HCT116 (cell line): ENCODE results near the gene KCNA4. TPM values are rescaled to one million over a fixed set of nuclear protein-coding genes. Genes with fewer than 3 reads are reported as not detected.

Experiments used
- ATAC-seq: fragments of 200-7000 bp; cut with Tn5 transposase; 2 replicates; pipeline ENCODE4 v1.9.1; 2020; ENCODE audit warnings: mild to moderate bottlenecking, moderate library complexity
- BruUV-seq: library from RNA; stranded (reverse); fragments of 400-500 nt; replicated peaks from 2 replicates; lab custom pipeline; 2021; lab: Mats Ljungman, UMichigan
- CTCF ChIA-PET: fragments of 300-600 bp; sonication (Branson Sonifier 250); formaldehyde crosslinking; loops from one replicate; lab custom pipeline; 2021; ENCODE audit warnings: antibody characterized with exemption; lab: Charles Lee
- POLR2A ChIA-PET: fragments of 300-600, 350-600 bp; sonication (Branson Sonifier 250); formaldehyde crosslinking; loops from one replicate; lab custom pipeline; 2021; ENCODE audit warnings: antibody characterized with exemption; lab: Charles Lee
- RAD21 ChIA-PET, 2 experiments: fragments of 300-600 bp; sonication (Branson Sonifier 250); formaldehyde crosslinking; loops; one replicate each; lab custom pipeline; 2023; ENCODE audit warnings: low total read pairs in 2 of 2; ENCODE audit not compliant: uncharacterized antibody in 2 of 2, unreplicated experiment in 2 of 2, low non-redundant PET in 1 of 2; lab: Charles Lee
- DNase-seq: peaks from one replicate; pipeline ENCODE4 v3.0.0-alpha.2; 2010; ENCODE audit warnings: low read depth, low spot score
- H2AFZ ChIP-seq: fragments of 200-600 bp; shearing (Covaris generic), sonication (generic); 2 replicates; pipeline ENCODE4 v1.6.1; 2017; ENCODE audit warnings: low read depth, mixed run types, mixed read lengths, antibody characterized with exemption, low read length; ENCODE audit not compliant: poor library complexity, severe bottlenecking
- H3K27ac ChIP-seq: 2 replicates; pipeline ENCODE4 v1.5.1; 2012; ENCODE audit warnings: low read depth, low read length
- H3K27me3 ChIP-seq: fragments of 200-600 bp; sonication (generic); 2 replicates; pipeline ENCODE4 v1.6.1; 2016; ENCODE audit warnings: mixed run types, low read length, mixed read lengths; ENCODE audit not compliant: insufficient read depth
- H3K36me3 ChIP-seq, 2 experiments: fragments of 200-500 bp in 1 of 2; fragments of 200-600 bp in 1 of 2; sonication (Bioruptor generic) in 1 of 2; sonication (generic) in 1 of 2; 2 replicates each; pipeline versions ENCODE4 v1.5.1 to v1.6.1; 2014 to 2016; ENCODE audit warnings: low read length in 2 of 2, inconsistent platforms in 1 of 2, mixed read lengths in 1 of 2, mixed run types in 1 of 2; ENCODE audit not compliant: insufficient read depth in 2 of 2, control insufficient read depth in 1 of 2
- H3K4me1 ChIP-seq, 2 experiments: fragments of 200-600 bp in 1 of 2; sonication (generic) in 1 of 2; 2 replicates each; pipeline versions ENCODE4 v1.5.1 to v1.6.1; 2012 to 2017; ENCODE audit warnings: low read length in 2 of 2, inconsistent platforms in 1 of 2, mild to moderate bottlenecking in 1 of 2, mixed read lengths in 1 of 2, mixed run types in 1 of 2, moderate library complexity in 1 of 2; ENCODE audit not compliant: insufficient read depth in 2 of 2, control insufficient read depth in 1 of 2
- H3K4me2 ChIP-seq: fragments of 200-600 bp; sonication (generic); 2 replicates; pipeline ENCODE4 v1.6.1; 2017; ENCODE audit warnings: mixed run types, low read length, mixed read lengths
- H3K4me3 ChIP-seq, 2 experiments: fragments of 200-600 bp in 1 of 2; sonication (generic) in 1 of 2; replicated peaks in 1 of 2; 2 replicates each; pipeline ENCODE4 v1.5.1; 2011 to 2016; ENCODE audit warnings: low read length in 2 of 2, control low read depth in 1 of 2, low read depth in 1 of 2, mild to moderate bottlenecking in 1 of 2, mixed read lengths in 1 of 2, mixed run types in 1 of 2
- H3K79me2 ChIP-seq: fragments of 200-600 bp; sonication (generic); 2 replicates; pipeline ENCODE4 v1.6.1; 2017; ENCODE audit warnings: mild to moderate bottlenecking, mixed run types, low read length, moderate library complexity, mixed read lengths; ENCODE audit not compliant: insufficient read depth
- H3K9ac ChIP-seq: fragments of 200-600 bp; sonication (generic); 2 replicates; pipeline ENCODE4 v1.6.1; 2016; ENCODE audit warnings: low read length, mixed read lengths
- H3K9me2 ChIP-seq: fragments of 200-600 bp; sonication (generic), shearing (Covaris generic); 2 replicates; pipeline ENCODE4 v1.6.1; 2017; ENCODE audit warnings: mixed run types, mild to moderate bottlenecking, moderate library complexity; ENCODE audit not compliant: insufficient read depth
- H3K9me3 ChIP-seq, 2 experiments: fragments of 200-500 bp in 1 of 2; fragments of 200-600 bp in 1 of 2; sonication (Bioruptor generic) in 1 of 2; sonication (generic) in 1 of 2; 2 replicates each; pipeline ENCODE4 v1.6.1; 2014 to 2017; ENCODE audit warnings: low read length in 2 of 2, mixed read lengths in 2 of 2, inconsistent platforms in 1 of 2, low read depth in 1 of 2, mild to moderate bottlenecking in 1 of 2, mixed run types in 1 of 2, moderate library complexity in 1 of 2; ENCODE audit not compliant: control insufficient read depth in 1 of 2, insufficient read depth in 1 of 2
- H4K20me1 ChIP-seq: fragments of 200-600 bp; sonication (generic), shearing (Covaris generic); 2 replicates; pipeline ENCODE4 v1.6.1; 2017; ENCODE audit warnings: mixed run types, mild to moderate bottlenecking, moderate library complexity; ENCODE audit not compliant: insufficient read depth
- ELF1 ChIP-seq: IDR thresholded peaks from 2 replicates; pipeline ENCODE4 v1.6.1; 2012; ENCODE audit warnings: low read depth, borderline replicate concordance
- SIN3A ChIP-seq: IDR thresholded peaks from 2 replicates; pipeline ENCODE4 v1.6.1; 2012; ENCODE audit warnings: low read depth
- SP1 ChIP-seq: IDR thresholded peaks from 2 replicates; pipeline ENCODE4 v1.6.1; 2012; ENCODE audit warnings: low read depth
- intact Hi-C: fragments of 100-400 bp; cut with micrococcal nuclease; formaldehyde crosslinking; loops from 2 replicates; pipeline ENCODE4 v1.10.0; 2022
- total RNA-seq: library from RNA; stranded (reverse); gene quantifications from one replicate; pipeline ENCODE4 v1.2.1, GENCODE V29; 2021; ENCODE audit not compliant: unreplicated experiment
- TF ChIP-seq, protein P1 (sequence below): IDR thresholded peaks from 2 replicates; pipeline ENCODE4 v1.6.1; 2011; ENCODE audit warnings: mild to moderate bottlenecking, low read length, moderate library complexity; ENCODE audit not compliant: insufficient replicate concordance; ENCODE audit errors: extremely low read depth
- TF ChIP-seq, protein P2 (sequence below): IDR thresholded peaks from 2 replicates; pipeline ENCODE4 v1.6.1; 2012

The KCNA4 gene
- total RNA-seq, 1 experiment from 2014 or later, result not detected

- BruUV-seq, result no TSS peak
- intact Hi-C loops, result no loop called here
- Histone ChIP-seq H3K9me3 (no peaks in the 10 kb centered on the region; a peak in 1 of 4 replicates), H3K4me1 (no peaks in the 10 kb centered on the region), H3K9me2 (no peaks in the 10 kb centered on the region), H2AFZ (no peak overlapping the region), H3K4me3 (no peak overlapping the region), H3K36me3 (no peaks in the 10 kb centered on the region), H4K20me1 (no peaks in the 10 kb centered on the region), H3K9ac (no peak overlapping the region), H3K27me3 (no peaks in the 10 kb centered on the region), H3K4me2 (no peak overlapping the region), H3K79me2 (no peaks in the 10 kb centered on the region), H3K27ac (no peak overlapping the region)
- CTCF ChIA-PET, result no interaction called here
- ATAC-seq (no peak), DNase-seq (no peak)
- POLR2A ChIA-PET, result no interaction called here
- TF ChIP-seq SIN3A, result no peak
- TF ChIP-seq, protein P1, sequence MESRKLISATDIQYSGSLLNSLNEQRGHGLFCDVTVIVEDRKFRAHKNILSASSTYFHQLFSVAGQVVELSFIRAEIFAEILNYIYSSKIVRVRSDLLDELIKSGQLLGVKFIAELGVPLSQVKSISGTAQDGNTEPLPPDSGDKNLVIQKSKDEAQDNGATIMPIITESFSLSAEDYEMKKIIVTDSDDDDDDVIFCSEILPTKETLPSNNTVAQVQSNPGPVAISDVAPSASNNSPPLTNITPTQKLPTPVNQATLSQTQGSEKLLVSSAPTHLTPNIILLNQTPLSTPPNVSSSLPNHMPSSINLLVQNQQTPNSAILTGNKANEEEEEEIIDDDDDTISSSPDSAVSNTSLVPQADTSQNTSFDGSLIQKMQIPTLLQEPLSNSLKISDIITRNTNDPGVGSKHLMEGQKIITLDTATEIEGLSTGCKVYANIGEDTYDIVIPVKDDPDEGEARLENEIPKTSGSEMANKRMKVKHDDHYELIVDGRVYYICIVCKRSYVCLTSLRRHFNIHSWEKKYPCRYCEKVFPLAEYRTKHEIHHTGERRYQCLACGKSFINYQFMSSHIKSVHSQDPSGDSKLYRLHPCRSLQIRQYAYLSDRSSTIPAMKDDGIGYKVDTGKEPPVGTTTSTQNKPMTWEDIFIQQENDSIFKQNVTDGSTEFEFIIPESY, result no peak
- no peak for TF ChIP-seq SP1
- no peak for TF ChIP-seq ELF1
- RAD21 ChIA-PET, result no interaction called here
Observed at GRCh38 chr11:30045921-30046577, 29.2 kb upstream of the KCNA4 start.

DNA sequence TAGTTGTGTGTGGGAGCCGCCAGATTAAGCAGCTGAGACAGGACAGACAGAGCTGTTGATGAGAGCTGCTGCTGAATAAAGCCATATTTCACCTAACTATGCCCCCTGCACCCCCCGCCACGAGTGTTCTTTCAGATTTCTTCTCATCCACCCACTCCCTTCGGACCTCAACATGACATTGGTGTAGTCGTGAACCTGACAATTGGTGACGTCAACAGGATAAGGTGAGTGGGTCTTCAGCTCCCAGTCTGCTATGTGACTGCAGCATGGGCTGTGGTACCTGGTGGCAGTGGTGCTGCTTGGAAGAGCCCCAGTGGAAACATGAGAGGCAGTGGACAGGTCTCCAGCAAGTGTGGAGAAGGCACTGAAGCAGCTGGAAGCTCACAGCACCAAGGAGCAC, 28.3 kb upstream of the KCNA4 start:
- Histone ChIP-seq H3K9me3 (no peaks in the 10 kb centered on the region; a peak in 1 of 4 replicates), H3K4me3 (no peak overlapping the region), H3K27ac (no peak overlapping the region), H4K20me1 (no peaks in the 10 kb centered on the region; the same call in 1 of the 2 replicates), H3K4me2 (no peak overlapping the region), H3K4me1 (no peaks in the 10 kb centered on the region), H3K27me3 (no peaks in the 10 kb centered on the region), H3K9ac (no peak overlapping the region), H2AFZ (no peak overlapping the region), H3K9me2 (no peaks in the 10 kb centered on the region), H3K36me3 (no peaks in the 10 kb centered on the region), H3K79me2 (no peaks in the 10 kb centered on the region)
- intact Hi-C loops, result no loop called here
- RAD21 ChIA-PET, result no interaction called here
- TF ChIP-seq, protein P2, sequence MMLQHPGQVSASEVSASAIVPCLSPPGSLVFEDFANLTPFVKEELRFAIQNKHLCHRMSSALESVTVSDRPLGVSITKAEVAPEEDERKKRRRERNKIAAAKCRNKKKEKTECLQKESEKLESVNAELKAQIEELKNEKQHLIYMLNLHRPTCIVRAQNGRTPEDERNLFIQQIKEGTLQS, result no peak
- no peak for DNase-seq
- CTCF ChIA-PET, result no interaction called here
- no TSS peak for BruUV-seq
- POLR2A ChIA-PET, result no interaction called here
- ATAC-seq, result no peak
